MM.1S (cell line): ENCODE measurements around the gene ARHGEF18.

Experiments
- EZH2 ChIP-seq: fragments of 300-600 bp; sonication (generic); optimal IDR thresholded peaks from 2 replicates; pipeline ENCODE3; 2017; ENCODE audit warnings: low read depth, mild to moderate bottlenecking, antibody characterized with exemption, low read length, mixed read lengths
- EZH2phosphoT487 ChIP-seq: fragments of 300-600 bp; sonication (generic); IDR thresholded peaks from 2 replicates; pipeline ENCODE4 v1.6.1; 2018; ENCODE audit warnings: antibody characterized with exemption, low read length
- TF ChIP-seq, protein P1 (sequence below): fragments of 300-600 bp; sonication (generic); IDR thresholded peaks from 2 replicates; pipeline ENCODE4 v1.5.1; 2016; ENCODE audit warnings: antibody characterized with exemption, low read length, mixed read lengths

DNA sequence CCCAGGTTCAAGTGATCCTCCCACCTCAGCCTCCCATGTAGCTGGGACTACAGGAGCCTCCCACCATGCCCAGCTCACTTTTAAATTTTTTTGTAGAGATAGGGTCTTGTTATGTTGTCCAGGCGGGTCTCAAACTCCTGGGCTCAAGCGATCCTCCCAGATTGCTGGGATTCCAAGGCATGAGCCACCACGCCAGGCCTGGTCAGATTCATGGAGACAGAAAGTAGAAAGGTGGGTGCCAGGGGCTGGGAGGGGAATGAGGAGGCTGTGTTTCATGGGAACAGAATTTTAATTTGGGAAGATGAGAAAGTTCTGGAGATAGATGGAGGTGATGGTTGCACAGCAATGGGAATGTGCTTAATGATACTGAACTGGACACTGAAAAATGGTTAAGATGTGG is 22.3 kb downstream of the ARHGEF18 start:
- TF ChIP-seq EZH2phosphoT487 = no peak
- TF ChIP-seq, protein P1, sequence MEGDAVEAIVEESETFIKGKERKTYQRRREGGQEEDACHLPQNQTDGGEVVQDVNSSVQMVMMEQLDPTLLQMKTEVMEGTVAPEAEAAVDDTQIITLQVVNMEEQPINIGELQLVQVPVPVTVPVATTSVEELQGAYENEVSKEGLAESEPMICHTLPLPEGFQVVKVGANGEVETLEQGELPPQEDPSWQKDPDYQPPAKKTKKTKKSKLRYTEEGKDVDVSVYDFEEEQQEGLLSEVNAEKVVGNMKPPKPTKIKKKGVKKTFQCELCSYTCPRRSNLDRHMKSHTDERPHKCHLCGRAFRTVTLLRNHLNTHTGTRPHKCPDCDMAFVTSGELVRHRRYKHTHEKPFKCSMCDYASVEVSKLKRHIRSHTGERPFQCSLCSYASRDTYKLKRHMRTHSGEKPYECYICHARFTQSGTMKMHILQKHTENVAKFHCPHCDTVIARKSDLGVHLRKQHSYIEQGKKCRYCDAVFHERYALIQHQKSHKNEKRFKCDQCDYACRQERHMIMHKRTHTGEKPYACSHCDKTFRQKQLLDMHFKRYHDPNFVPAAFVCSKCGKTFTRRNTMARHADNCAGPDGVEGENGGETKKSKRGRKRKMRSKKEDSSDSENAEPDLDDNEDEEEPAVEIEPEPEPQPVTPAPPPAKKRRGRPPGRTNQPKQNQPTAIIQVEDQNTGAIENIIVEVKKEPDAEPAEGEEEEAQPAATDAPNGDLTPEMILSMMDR = no peak
- no peak for TF ChIP-seq EZH2
